Parathyroid adenoma (tissue), 2 donors: Measurements from ENCODE around the gene A1BG.

Source experiments
- H2AFZ ChIP-seq: fragments of 300-600 bp; sonication (generic); one replicate; pipeline ENCODE4 v1.7.0; 2017; ENCODE audit warnings: antibody characterized with exemption, mild to moderate bottlenecking
- H3K27ac ChIP-seq: fragments of 300-600 bp; sonication (generic); one replicate; pipeline ENCODE4 v1.7.0; 2017
- H3K27me3 ChIP-seq: fragments of 300-600 bp; sonication (generic); one replicate; pipeline ENCODE4 v1.7.0; 2017; ENCODE audit warnings: low read length; ENCODE audit not compliant: control insufficient read depth, insufficient read depth
- H3K36me3 ChIP-seq: fragments of 300-600 bp; sonication (generic); one replicate; pipeline ENCODE4 v1.7.0; 2017; ENCODE audit warnings: low read length; ENCODE audit not compliant: control insufficient read depth, insufficient read depth
- H3K4me1 ChIP-seq: fragments of 300-600 bp; sonication (generic); one replicate; pipeline ENCODE4 v1.7.0; 2017; ENCODE audit warnings: control low read depth
- H3K4me2 ChIP-seq: fragments of 300-600 bp; sonication (generic); one replicate; pipeline ENCODE4 v1.7.0; 2017; ENCODE audit warnings: low read length
- H3K4me3 ChIP-seq: fragments of 300-600 bp; sonication (generic); one replicate; pipeline ENCODE4 v1.7.0; 2017; ENCODE audit warnings: low read depth, low read length
- H3K79me2 ChIP-seq: fragments of 300-600 bp; sonication (generic); one replicate; pipeline ENCODE4 v1.7.0; 2017; ENCODE audit warnings: control low read depth
- H3K9ac ChIP-seq: fragments of 300-600 bp; sonication (generic); one replicate; pipeline ENCODE4 v1.7.0; 2017; ENCODE audit warnings: mild to moderate bottlenecking
- H3K9me3 ChIP-seq: fragments of 300-600 bp; sonication (generic); one replicate; pipeline ENCODE4 v1.7.0; 2017; ENCODE audit warnings: low read length; ENCODE audit not compliant: control insufficient read depth
- CTCF ChIP-seq: fragments of 300-600 bp; sonication (generic); IDR thresholded peaks from one replicate; pipeline ENCODE4 v1.7.0; 2017; ENCODE audit warnings: antibody characterized with exemption, mild to moderate bottlenecking
- donor health status: primary hyperparathyroidism.

A1BG gene

GRCh38 chr19:58346961-58347929, 6.0 kb downstream of the A1BG start:
- Histone ChIP-seq H2AFZ (peak overlapping the region; percentile 86), H3K4me2 (peak overlapping the region; percentile 97), H3K36me3 (no peaks in the 10 kb centered on the region), H3K4me1 (peaks cover 12% of the 10 kb centered on the region), H3K4me3 (peak overlapping the region; percentile 58), H3K9me3 (no peaks in the 10 kb centered on the region), H3K27me3 (no peaks in the 10 kb centered on the region), H3K79me2 (peaks cover 25% of the 10 kb centered on the region), H3K27ac (peak overlapping the region; percentile 90), H3K9ac (peak overlapping the region; percentile 63)
- TF ChIP-seq CTCF = no peak

- H3K27me3 ChIP-seq = no peaks in the 10 kb centered on the region
- H3K36me3 ChIP-seq = no peaks in the 10 kb centered on the region
- H3K9me3 ChIP-seq = no peaks in the 10 kb centered on the region
- H3K9ac ChIP-seq = no peak overlapping the region
- peaks cover 27% of the 10 kb centered on the region for H3K79me2 ChIP-seq
- no peak for TF ChIP-seq CTCF
- H2AFZ ChIP-seq = no peak overlapping the region
- H3K4me2 ChIP-seq = no peak overlapping the region
- H3K4me1 ChIP-seq = peaks cover 12% of the 10 kb centered on the region
- H3K27ac ChIP-seq = peak overlapping the region; percentile 90
- no peak overlapping the region for H3K4me3 ChIP-seq
Observed at GRCh38 chr19:58345558-58345957, 7.7 kb downstream of the A1BG start.

- Histone ChIP-seq H3K79me2 (peaks cover 9% of the 10 kb centered on the region), H3K4me1 (no peaks in the 10 kb centered on the region), H3K4me3 (no peak overlapping the region), H3K27me3 (no peaks in the 10 kb centered on the region), H3K9ac (no peak overlapping the region), H2AFZ (no peak overlapping the region), H3K9me3 (no peaks in the 10 kb centered on the region), H3K36me3 (no peaks in the 10 kb centered on the region), H3K4me2 (no peak overlapping the region), H3K27ac (no peak overlapping the region)
- TF ChIP-seq CTCF = no peak
Observed at GRCh38 chr19:58338825-58339558, 14.3 kb downstream of the A1BG start.

GRCh38 chr19:58338336-58338735, 15.0 kb downstream of the A1BG start:
- no peak overlapping the region for H2AFZ ChIP-seq
- H3K79me2 ChIP-seq = peaks cover 9% of the 10 kb centered on the region
- no peak overlapping the region for H3K4me2 ChIP-seq
- H3K4me1 ChIP-seq = no peaks in the 10 kb centered on the region
- H3K27ac ChIP-seq = no peak overlapping the region
- H3K27me3 ChIP-seq = no peaks in the 10 kb centered on the region
- no peak overlapping the region for H3K9ac ChIP-seq
- no peaks in the 10 kb centered on the region for H3K36me3 ChIP-seq
- TF ChIP-seq CTCF = no peak
- H3K9me3 ChIP-seq = no peaks in the 10 kb centered on the region
- no peak overlapping the region for H3K4me3 ChIP-seq
